Measurements from ENCODE around the gene HNF1A. TPM values are rescaled to one million over a fixed set of nuclear protein-coding genes. Genes with fewer than 3 reads are reported as not detected.

HNF1A gene
- total RNA-seq, 2 donors from 2014 or later = not detected

- no peak for DNase-seq (ENCODE audit: low spot score)
- no peaks in the 10 kb centered on the region for H3K4me1 ChIP-seq
- no peak overlapping the region for H3K27ac ChIP-seq
- no peaks in the 10 kb centered on the region for H3K9me3 ChIP-seq
- no peak overlapping the region for H3K4me3 ChIP-seq
- H3K27me3 ChIP-seq = no peaks in the 10 kb centered on the region
- no peak for TF ChIP-seq CTCF (IDR thresholded peaks at IDR 0.05)
- no peaks in the 10 kb centered on the region for H3K36me3 ChIP-seq
Observed at GRCh38 chr12:121022713-121023112, 44.4 kb downstream of the HNF1A start.

GRCh38 chr12:121023799-121024198 is 45.5 kb downstream of the HNF1A start:
- H3K27ac ChIP-seq = no peak overlapping the region
- no peak for DNase-seq (ENCODE audit: low spot score)
- no peaks in the 10 kb centered on the region for H3K27me3 ChIP-seq
- no peak for TF ChIP-seq CTCF (IDR thresholded peaks at IDR 0.05)
- H3K9me3 ChIP-seq = no peaks in the 10 kb centered on the region
- no peaks in the 10 kb centered on the region for H3K4me1 ChIP-seq
- no peak overlapping the region for H3K4me3 ChIP-seq
- no peaks in the 10 kb centered on the region for H3K36me3 ChIP-seq

- no peak for TF ChIP-seq CTCF (IDR thresholded peaks at IDR 0.05)
- no peaks in the 10 kb centered on the region for H3K9me3 ChIP-seq
- no peak overlapping the region for H3K27ac ChIP-seq
- no peak overlapping the region for H3K4me3 ChIP-seq
- DNase-seq (ENCODE audit: low spot score) = no peak
- H3K4me1 ChIP-seq = no peaks in the 10 kb centered on the region
- no peaks in the 10 kb centered on the region for H3K36me3 ChIP-seq
- no peaks in the 10 kb centered on the region for H3K27me3 ChIP-seq
Observed at GRCh38 chr12:121025442-121026226, 47.3 kb downstream of the HNF1A start.

- Histone ChIP-seq H3K27me3 (no peaks in the 10 kb centered on the region), H3K36me3 (no peaks in the 10 kb centered on the region), H3K4me3 (no peak overlapping the region), H3K27ac (no peak overlapping the region), H3K4me1 (no peaks in the 10 kb centered on the region), H3K9me3 (no peaks in the 10 kb centered on the region)
- DNase-seq (ENCODE audit: low spot score) = no peak
- no peak for TF ChIP-seq CTCF (IDR thresholded peaks at IDR 0.05)
Observed at GRCh38 chr12:121026274-121027045, 48.1 kb downstream of the HNF1A start.

- Histone ChIP-seq H3K27ac (no peak overlapping the region), H3K9me3 (no peaks in the 10 kb centered on the region), H3K4me3 (no peak overlapping the region), H3K4me1 (no peaks in the 10 kb centered on the region), H3K36me3 (no peaks in the 10 kb centered on the region), H3K27me3 (no peaks in the 10 kb centered on the region)
- DNase-seq (ENCODE audit: low spot score) = no peak
- TF ChIP-seq CTCF (IDR thresholded peaks at IDR 0.05) = no peak
Observed at GRCh38 chr12:121030576-121031212, 52.4 kb downstream of the HNF1A start.

All from right atrium auricular region (tissue), 2 donors.